ENCODE results near the gene VWA7. TPM values are rescaled to one million over a fixed set of nuclear protein-coding genes. Genes with fewer than 3 reads are reported as not detected.
"Not testable (repeated sequence)": the region's sequence is repeated elsewhere in the genome, so short reads cannot be mapped to it uniquely, and the experiment has no call there.

VWA7 gene
- total RNA-seq, 1 donor from 2014 or later = 1.8 TPM

- peak; percentile 84 to 86 for DNase-seq (ENCODE audit: low spot score in 2 of 2, unreplicated experiment in 2 of 2)
- Mint-ChIP-seq H3K27ac (peak overlapping the region; percentile 100), H3K36me3 (peaks cover 10% of the 10 kb centered on the region), H3K4me1 (peaks cover 29% of the 10 kb centered on the region), H3K9me3 (peaks cover 4% of the 10 kb centered on the region), H3K27me3 (ENCODE audit: low read depth) (no peaks in the 10 kb centered on the region), H3K4me3 (peak overlapping the region; percentile 82)
- no peak for TF ChIP-seq CTCF (IDR thresholded peaks at IDR 0.05; ENCODE audit: unreplicated experiment)
Observed at GRCh38 chr6:31814677-31815024, 37.5 kb upstream of the VWA7 start.

- DNase-seq (ENCODE audit: low spot score in 2 of 2, unreplicated experiment in 2 of 2) = no peak
- Mint-ChIP-seq H3K4me3 (no peak overlapping the region), H3K36me3 (peaks cover 8% of the 10 kb centered on the region), H3K4me1 (peaks cover 27% of the 10 kb centered on the region), H3K9me3 (peaks cover 4% of the 10 kb centered on the region), H3K27me3 (ENCODE audit: low read depth) (no peaks in the 10 kb centered on the region), H3K27ac (peak overlapping the region; percentile 98)
- TF ChIP-seq CTCF (IDR thresholded peaks at IDR 0.05; ENCODE audit: unreplicated experiment) = no peak
Observed at GRCh38 chr6:31813465-31813849, 36.3 kb upstream of the VWA7 start.

GRCh38 chr6:31811645-31812044 lies 34.5 kb upstream of the VWA7 start:
- no peak overlapping the region for H3K27ac Mint-ChIP-seq
- no peaks in the 10 kb centered on the region for H3K27me3 Mint-ChIP-seq (ENCODE audit: low read depth)
- H3K36me3 Mint-ChIP-seq = no peaks in the 10 kb centered on the region

GRCh38 chr6:31808599-31808998 lies 31.5 kb upstream of the VWA7 start:
- H3K36me3 Mint-ChIP-seq; DNase-seq (ENCODE audit: low spot score in 2 of 2, unreplicated experiment in 2 of 2); H3K9me3 Mint-ChIP-seq; H3K27me3 Mint-ChIP-seq (ENCODE audit: low read depth); H3K4me3 Mint-ChIP-seq: not testable (repeated sequence)
- peaks cover 16% of the 10 kb centered on the region for H3K4me1 Mint-ChIP-seq
- H3K27ac Mint-ChIP-seq = peak overlapping the region; percentile 75

More at GRCh38 chr6:31811645-31812044, 34.5 kb upstream of the VWA7 start:
- Mint-ChIP-seq H3K4me3 (no peak overlapping the region), H3K9me3 (no peaks in the 10 kb centered on the region), H3K4me1 (peaks cover 22% of the 10 kb centered on the region)
- no peak for TF ChIP-seq CTCF (IDR thresholded peaks at IDR 0.05; ENCODE audit: unreplicated experiment)
- no peak for DNase-seq (ENCODE audit: low spot score in 2 of 2, unreplicated experiment in 2 of 2)

GRCh38 chr6:31806470-31807272 lies 29.5 kb upstream of the VWA7 start, which contains the start of gene LSM2:
LSM2 (minus strand) TSS chr6:31806966; CDS start chr6:31806757, 209 bp downstream.
- Mint-ChIP-seq H3K9me3 (no peaks in the 10 kb centered on the region), H3K4me1 (peaks cover 11% of the 10 kb centered on the region), H3K36me3 (no peaks in the 10 kb centered on the region), H3K27ac (peak within 1 kb of the TSS; percentile 94), H3K4me3 (peak within 1 kb of the TSS; percentile 84), H3K27me3 (ENCODE audit: low read depth) (no peaks in the 10 kb centered on the region)
- TF ChIP-seq CTCF (IDR thresholded peaks at IDR 0.05; ENCODE audit: unreplicated experiment) = no peak
- DNase-seq (ENCODE audit: low spot score in 2 of 2, unreplicated experiment in 2 of 2) = peak; percentile 99

GRCh38 chr6:31805939-31806469 lies 28.9 kb upstream of the VWA7 start:
- H3K4me3 Mint-ChIP-seq = peak overlapping the region; percentile 84
- peaks cover 11% of the 10 kb centered on the region for H3K4me1 Mint-ChIP-seq
- H3K27ac Mint-ChIP-seq = peak overlapping the region; percentile 94
- no peaks in the 10 kb centered on the region for H3K9me3 Mint-ChIP-seq
- no peak for DNase-seq (ENCODE audit: low spot score in 2 of 2, unreplicated experiment in 2 of 2)
- no peaks in the 10 kb centered on the region for H3K27me3 Mint-ChIP-seq (ENCODE audit: low read depth)
- TF ChIP-seq CTCF (IDR thresholded peaks at IDR 0.05; ENCODE audit: unreplicated experiment) = no peak
- H3K36me3 Mint-ChIP-seq = peaks cover 3% of the 10 kb centered on the region

- not testable (repeated sequence) for H3K27me3 Mint-ChIP-seq (ENCODE audit: low read depth); DNase-seq (ENCODE audit: low spot score in 2 of 2, unreplicated experiment in 2 of 2); H3K36me3 Mint-ChIP-seq; H3K4me1 Mint-ChIP-seq; H3K9me3 Mint-ChIP-seq; H3K4me3 Mint-ChIP-seq; H3K27ac Mint-ChIP-seq
Observed at GRCh38 chr6:31801031-31801927, 24.2 kb upstream of the VWA7 start.
